Endothelial cell of umbilical vein (primary cell): ENCODE results near the gene TOR1AIP1.

Source experiments
- CTCF ChIP-seq, 2 donors: IDR thresholded peaks; 1 replicate in 1 of 2; 2 replicates in 1 of 2; pipeline ENCODE4 v1.5.1; 2011; ENCODE audit warnings: low read length in 2 of 2, mild to moderate bottlenecking in 2 of 2, moderate library complexity in 2 of 2, control low read depth in 1 of 2, inconsistent platforms in 1 of 2, low read depth in 1 of 2; ENCODE audit not compliant: insufficient read depth in 1 of 2; ENCODE audit errors: extremely low read depth in 1 of 2
- EZH2 ChIP-seq: IDR thresholded peaks from 2 replicates; pipeline ENCODE4 v1.6.1; 2012; ENCODE audit warnings: borderline replicate concordance, low read depth, mild to moderate bottlenecking, moderate library complexity, low read length, inconsistent platforms; ENCODE audit not compliant: severe bottlenecking
- MAX ChIP-seq: IDR thresholded peaks from 2 replicates; pipeline ENCODE4 v1.6.1; 2011; ENCODE audit not compliant: insufficient read depth, insufficient read length
- POLR2A ChIP-seq: IDR thresholded peaks from 2 replicates; pipeline ENCODE4 v1.6.1; 2012; ENCODE audit warnings: low read depth, mild to moderate bottlenecking, control low read depth, low read length

GRCh38 chr1:179917601-179918429, 35.7 kb downstream of the TOR1AIP1 start:
- TF ChIP-seq POLR2A = no peak
- no peak for TF ChIP-seq CTCF (IDR thresholded peaks at IDR 0.05; ENCODE audit: extremely low read depth in 1 of 2, insufficient read depth in 1 of 2, low read depth in 1 of 2, low read length in 2 of 2)
- no peak for TF ChIP-seq EZH2
- TF ChIP-seq MAX = no peak
